Effector CD4-positive, alpha-beta T cell (primary cell): ENCODE measurements around the gene KAT6B.
"Not testable (repeated sequence)": the region's sequence is repeated elsewhere in the genome, so short reads cannot be mapped to it uniquely, and the experiment has no call there.

Source experiments
- DNase-seq: peaks from one replicate; pipeline ENCODE4 v3.0.0-alpha.2; 2020

KAT6B gene

GRCh38 chr10:75043256-75044131, 217.1 kb downstream of the KAT6B start:
- peak; percentile 17 for DNase-seq

- DNase-seq = no peak
Observed at GRCh38 chr10:75048669-75049098, 222.3 kb downstream of the KAT6B start.

- DNase-seq = no peak
Observed at GRCh38 chr10:75049316-75050148, 223.1 kb downstream of the KAT6B start.

- DNase-seq = no peak
Observed at GRCh38 chr10:75050149-75050919, 223.9 kb downstream of the KAT6B start.

GRCh38 chr10:75051308-75051707, 224.9 kb downstream of the KAT6B start:
- DNase-seq = no peak

GRCh38 chr10:75055896-75056406, 229.6 kb downstream of the KAT6B start:
- DNase-seq = not testable (repeated sequence)

- no peak for DNase-seq
Observed at GRCh38 chr10:75057680-75058079, 231.3 kb downstream of the KAT6B start.

GRCh38 chr10:75058161-75058560, 231.8 kb downstream of the KAT6B start:
- no peak for DNase-seq

- no peak for DNase-seq
Observed at GRCh38 chr10:75061709-75062505, 235.5 kb downstream of the KAT6B start.

- DNase-seq = no peak
Observed at GRCh38 chr10:75062506-75063299, 236.3 kb downstream of the KAT6B start.

GRCh38 chr10:75063461-75064230, 237.2 kb downstream of the KAT6B start:
- no peak for DNase-seq

GRCh38 chr10:75065076-75065475, 238.7 kb downstream of the KAT6B start:
- DNase-seq = no peak

- DNase-seq = no peak
Observed at GRCh38 chr10:75066271-75066670, 239.9 kb downstream of the KAT6B start.

GRCh38 chr10:75067272-75067671, 240.9 kb downstream of the KAT6B start:
- no peak for DNase-seq

GRCh38 chr10:75068523-75068922, 242.1 kb downstream of the KAT6B start:
- DNase-seq = no peak

- DNase-seq = no peak
Observed at GRCh38 chr10:75070476-75070875, 244.1 kb downstream of the KAT6B start.

GRCh38 chr10:75070961-75071428, 244.6 kb downstream of the KAT6B start:
- no peak for DNase-seq

GRCh38 chr10:75071756-75072155, 245.4 kb downstream of the KAT6B start:
- DNase-seq = no peak

GRCh38 chr10:75072727-75073126, 246.3 kb downstream of the KAT6B start:
- DNase-seq = no peak

GRCh38 chr10:75073442-75073841, 247.0 kb downstream of the KAT6B start:
- DNase-seq = no peak
